VCaP (cell line): ENCODE results near the gene RAB40C.

ENCODE experiments used
- H3K27ac ChIP-seq: fragments of 450-650 bp; 2 replicates; pipeline ENCODE4 v1.5.1; 2017
- TF ChIP-seq, protein P1 (sequence below): fragments of 450-650 bp; conservative IDR thresholded peaks from 2 replicates; pipeline ENCODE4 v1.5.1; 2017; ENCODE audit warnings: mild to moderate bottlenecking, moderate library complexity

The RAB40C gene

DNA sequence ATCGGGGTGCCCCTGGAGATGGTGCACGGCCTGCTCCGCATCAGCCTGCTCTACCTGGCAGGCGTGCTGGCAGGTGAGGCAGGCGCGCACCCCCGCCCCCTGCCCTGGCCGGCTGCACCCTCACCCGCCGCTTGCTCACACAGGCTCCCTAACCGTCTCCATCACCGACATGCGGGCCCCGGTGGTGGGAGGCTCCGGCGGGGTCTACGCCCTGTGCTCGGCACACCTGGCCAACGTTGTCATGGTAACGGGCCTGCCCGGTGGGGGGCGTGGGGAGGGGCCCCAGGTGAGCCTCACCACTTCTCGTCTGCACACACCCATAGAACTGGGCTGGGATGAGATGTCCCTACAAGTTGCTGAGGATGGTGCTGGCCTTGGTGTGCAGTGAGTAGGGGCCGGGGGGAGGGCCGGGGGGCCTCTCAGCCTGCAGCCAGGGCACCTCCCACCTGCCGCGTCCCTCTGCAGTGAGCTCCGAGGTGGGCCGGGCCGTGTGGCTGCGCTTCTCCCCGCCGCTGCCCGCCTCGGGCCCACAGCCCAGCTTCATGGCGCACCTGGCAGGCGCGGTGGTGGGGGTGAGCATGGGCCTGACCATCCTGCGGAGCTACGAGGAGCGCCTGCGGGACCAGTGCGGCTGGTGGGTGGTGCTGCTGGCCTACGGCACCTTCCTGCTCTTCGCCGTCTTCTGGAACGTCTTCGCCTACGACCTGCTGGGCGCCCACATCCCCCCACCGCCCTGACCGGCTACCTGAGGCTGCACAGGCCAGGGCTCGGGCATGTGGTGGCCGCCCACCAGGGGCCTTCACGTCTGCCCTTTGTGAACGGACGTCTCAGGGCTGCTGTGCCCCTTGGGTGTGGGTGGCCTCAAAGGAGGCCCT, 87.7 kb downstream of the RAB40C start:
- TF ChIP-seq, protein P1, sequence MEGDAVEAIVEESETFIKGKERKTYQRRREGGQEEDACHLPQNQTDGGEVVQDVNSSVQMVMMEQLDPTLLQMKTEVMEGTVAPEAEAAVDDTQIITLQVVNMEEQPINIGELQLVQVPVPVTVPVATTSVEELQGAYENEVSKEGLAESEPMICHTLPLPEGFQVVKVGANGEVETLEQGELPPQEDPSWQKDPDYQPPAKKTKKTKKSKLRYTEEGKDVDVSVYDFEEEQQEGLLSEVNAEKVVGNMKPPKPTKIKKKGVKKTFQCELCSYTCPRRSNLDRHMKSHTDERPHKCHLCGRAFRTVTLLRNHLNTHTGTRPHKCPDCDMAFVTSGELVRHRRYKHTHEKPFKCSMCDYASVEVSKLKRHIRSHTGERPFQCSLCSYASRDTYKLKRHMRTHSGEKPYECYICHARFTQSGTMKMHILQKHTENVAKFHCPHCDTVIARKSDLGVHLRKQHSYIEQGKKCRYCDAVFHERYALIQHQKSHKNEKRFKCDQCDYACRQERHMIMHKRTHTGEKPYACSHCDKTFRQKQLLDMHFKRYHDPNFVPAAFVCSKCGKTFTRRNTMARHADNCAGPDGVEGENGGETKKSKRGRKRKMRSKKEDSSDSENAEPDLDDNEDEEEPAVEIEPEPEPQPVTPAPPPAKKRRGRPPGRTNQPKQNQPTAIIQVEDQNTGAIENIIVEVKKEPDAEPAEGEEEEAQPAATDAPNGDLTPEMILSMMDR = no peak
- H3K27ac ChIP-seq = no peak overlapping the region

DNA sequence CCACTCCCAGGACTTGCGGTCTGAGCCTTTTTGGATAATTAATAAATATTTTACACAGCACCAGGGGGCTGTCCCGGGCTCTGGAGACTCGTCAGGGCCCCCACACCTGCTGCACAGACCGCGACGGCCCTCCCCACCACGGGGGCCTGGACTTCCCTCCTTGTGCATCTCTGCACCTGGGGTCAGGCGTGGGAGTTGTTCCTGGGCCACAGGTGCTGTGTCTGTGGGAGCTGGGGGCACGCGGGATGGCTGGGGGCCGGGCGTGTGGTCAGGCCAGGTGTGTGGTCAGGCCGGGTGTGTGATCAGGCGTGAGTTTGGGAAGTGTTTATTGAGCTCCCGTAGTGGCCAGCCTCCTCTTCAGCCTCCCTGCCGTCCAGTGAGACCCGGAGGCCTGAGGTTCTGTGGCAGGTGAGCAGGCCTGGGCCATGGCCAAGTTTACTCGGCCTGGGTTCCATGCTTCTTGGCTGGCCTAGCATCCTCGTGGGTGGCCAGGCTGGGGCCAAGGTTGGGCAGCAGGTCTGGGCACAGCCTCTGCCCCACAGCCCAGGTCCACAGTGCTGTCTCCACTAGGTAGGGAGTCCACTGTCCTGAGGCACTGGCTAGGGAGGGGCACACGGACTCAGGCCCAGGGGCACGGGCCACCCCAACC, 88.5 kb downstream of the RAB40C start:
- H3K27ac ChIP-seq = peak overlapping the region; percentile 91
- TF ChIP-seq, protein P1 = no peak
